Activated CD4-positive, CD25-positive, alpha-beta regulatory T cell treated with anti-CD3 and anti-CD28 coated beads, Interleukin-2, amount 50 U/mL, for 72 hours (primary cell): ENCODE data around the gene ADGRG1.

ENCODE experiments used
- DNase-seq: peaks from one replicate; pipeline ENCODE4 v3.0.0; 2021

The ADGRG1 gene

GRCh38 chr16:57687363-57687929, 59.0 kb downstream of the ADGRG1 start:
- DNase-seq: no peak

GRCh38 chr16:57688487-57688986, 60.1 kb downstream of the ADGRG1 start:
- DNase-seq: no peak

- DNase-seq: no peak
Measured at GRCh38 chr16:57688987-57689761, 60.7 kb downstream of the ADGRG1 start.

- no peak for DNase-seq
Measured at GRCh38 chr16:57689762-57690558, 61.5 kb downstream of the ADGRG1 start.

- DNase-seq: no peak
Measured at GRCh38 chr16:57690782-57691471, 62.5 kb downstream of the ADGRG1 start.

GRCh38 chr16:57692636-57693035, 64.2 kb downstream of the ADGRG1 start:
- DNase-seq: no peak

- DNase-seq: no peak
Measured at GRCh38 chr16:57693550-57693949, 65.1 kb downstream of the ADGRG1 start.

- no peak for DNase-seq
Measured at GRCh38 chr16:57694231-57694724, 65.8 kb downstream of the ADGRG1 start.

GRCh38 chr16:57694725-57695679, 66.6 kb downstream of the ADGRG1 start, which contains the start of gene DRC7:
TSS of gene DRC7 (plus strand) at chr16:57694806. CDS start at chr16:57697950, 3,144 bp downstream.
- no peak for DNase-seq

- DNase-seq: no peak
Measured at GRCh38 chr16:57695680-57696069, 67.2 kb downstream of the ADGRG1 start.

GRCh38 chr16:57696240-57696639, 67.8 kb downstream of the ADGRG1 start:
- no peak for DNase-seq

- DNase-seq: no peak
Measured at GRCh38 chr16:57697896-57698537, 69.6 kb downstream of the ADGRG1 start.

- no peak for DNase-seq
Measured at GRCh38 chr16:57698812-57699405, 70.5 kb downstream of the ADGRG1 start.

GRCh38 chr16:57699481-57699880, 71.1 kb downstream of the ADGRG1 start:
- no peak for DNase-seq

GRCh38 chr16:57699899-57700298, 71.5 kb downstream of the ADGRG1 start:
- DNase-seq: no peak

GRCh38 chr16:57700781-57701551, 72.5 kb downstream of the ADGRG1 start:
- DNase-seq: no peak

GRCh38 chr16:57701759-57702371, 73.4 kb downstream of the ADGRG1 start:
- no peak for DNase-seq

GRCh38 chr16:57703416-57704010, 75.1 kb downstream of the ADGRG1 start:
- DNase-seq: no peak
